Measurements from ENCODE around the gene EMD.

The EMD gene

DNA sequence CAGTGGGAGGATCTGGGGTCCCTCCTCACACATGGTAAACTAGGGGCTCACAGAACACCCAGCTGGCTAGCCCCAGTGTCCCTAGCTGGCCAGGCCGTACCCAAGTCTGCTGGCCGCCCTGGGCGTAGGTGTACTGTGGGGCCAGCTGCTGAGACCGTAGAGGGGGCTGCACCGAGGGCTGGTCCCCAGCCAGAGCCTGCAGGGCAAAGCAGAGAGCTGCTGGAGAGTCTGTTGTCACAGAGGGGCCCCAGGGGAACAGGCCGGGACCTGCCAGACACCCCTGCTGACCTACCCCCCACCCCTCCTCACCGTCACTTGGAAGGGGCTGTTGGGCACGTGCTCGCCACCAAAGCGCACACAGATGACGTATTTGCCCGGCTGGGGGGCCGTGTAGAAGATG lies 24.6 kb upstream of the EMD start:
- TF ChIP-seq, protein P1, sequence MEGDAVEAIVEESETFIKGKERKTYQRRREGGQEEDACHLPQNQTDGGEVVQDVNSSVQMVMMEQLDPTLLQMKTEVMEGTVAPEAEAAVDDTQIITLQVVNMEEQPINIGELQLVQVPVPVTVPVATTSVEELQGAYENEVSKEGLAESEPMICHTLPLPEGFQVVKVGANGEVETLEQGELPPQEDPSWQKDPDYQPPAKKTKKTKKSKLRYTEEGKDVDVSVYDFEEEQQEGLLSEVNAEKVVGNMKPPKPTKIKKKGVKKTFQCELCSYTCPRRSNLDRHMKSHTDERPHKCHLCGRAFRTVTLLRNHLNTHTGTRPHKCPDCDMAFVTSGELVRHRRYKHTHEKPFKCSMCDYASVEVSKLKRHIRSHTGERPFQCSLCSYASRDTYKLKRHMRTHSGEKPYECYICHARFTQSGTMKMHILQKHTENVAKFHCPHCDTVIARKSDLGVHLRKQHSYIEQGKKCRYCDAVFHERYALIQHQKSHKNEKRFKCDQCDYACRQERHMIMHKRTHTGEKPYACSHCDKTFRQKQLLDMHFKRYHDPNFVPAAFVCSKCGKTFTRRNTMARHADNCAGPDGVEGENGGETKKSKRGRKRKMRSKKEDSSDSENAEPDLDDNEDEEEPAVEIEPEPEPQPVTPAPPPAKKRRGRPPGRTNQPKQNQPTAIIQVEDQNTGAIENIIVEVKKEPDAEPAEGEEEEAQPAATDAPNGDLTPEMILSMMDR (IDR thresholded peaks at IDR 0.05; ENCODE audit: insufficient read depth, low read length, poor library complexity, severe bottlenecking): no peak
- no peaks in the 10 kb centered on the region for H3K27me3 ChIP-seq (replicated peaks; ENCODE audit: control insufficient read depth, insufficient read depth, low read length)
- peaks cover 38% of the 10 kb centered on the region for H3K36me3 ChIP-seq (ENCODE audit: control insufficient read depth, insufficient read depth, low read length)
- H3K4me3 ChIP-seq (replicated peaks; ENCODE audit: low read depth, low read length): no peak overlapping the region
- DNase-seq (ENCODE audit: extremely low read depth, insufficient read length): no peak

DNA sequence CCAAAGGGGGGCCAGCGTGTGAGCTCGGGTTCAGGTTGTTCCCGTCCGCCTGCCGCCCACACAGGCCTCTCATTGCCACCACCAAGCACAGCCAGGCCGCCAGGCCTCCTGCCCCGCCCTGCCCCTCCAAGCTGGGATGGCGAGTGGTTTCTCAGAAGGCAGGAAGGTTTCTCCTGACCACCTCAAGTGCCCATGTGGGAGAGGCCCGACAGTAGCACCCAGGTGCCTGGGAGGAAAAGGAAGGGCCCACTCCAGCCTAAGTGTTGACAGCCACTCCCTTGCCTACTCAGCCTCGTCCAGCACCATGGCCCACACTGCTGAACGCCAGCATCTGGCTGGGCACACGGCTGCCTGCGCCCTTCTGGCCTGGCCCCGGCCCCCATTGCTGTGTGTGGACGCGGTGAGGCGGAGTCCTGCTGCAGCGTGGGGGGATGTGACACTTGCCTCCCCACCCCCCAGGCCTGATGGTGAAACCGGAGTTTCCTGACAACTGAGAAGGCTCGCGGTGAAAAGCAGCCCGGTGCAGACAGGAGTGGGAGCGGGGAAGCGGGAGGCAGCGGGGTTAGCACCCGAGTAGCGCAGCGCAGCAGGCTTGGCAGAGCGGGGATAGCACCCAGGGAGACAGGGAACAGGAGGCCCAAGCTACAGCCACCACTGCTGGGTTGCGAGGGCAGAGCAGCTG lies 23.9 kb upstream of the EMD start:
- peaks cover 38% of the 10 kb centered on the region for H3K36me3 ChIP-seq (ENCODE audit: control insufficient read depth, insufficient read depth, low read length)

DNA sequence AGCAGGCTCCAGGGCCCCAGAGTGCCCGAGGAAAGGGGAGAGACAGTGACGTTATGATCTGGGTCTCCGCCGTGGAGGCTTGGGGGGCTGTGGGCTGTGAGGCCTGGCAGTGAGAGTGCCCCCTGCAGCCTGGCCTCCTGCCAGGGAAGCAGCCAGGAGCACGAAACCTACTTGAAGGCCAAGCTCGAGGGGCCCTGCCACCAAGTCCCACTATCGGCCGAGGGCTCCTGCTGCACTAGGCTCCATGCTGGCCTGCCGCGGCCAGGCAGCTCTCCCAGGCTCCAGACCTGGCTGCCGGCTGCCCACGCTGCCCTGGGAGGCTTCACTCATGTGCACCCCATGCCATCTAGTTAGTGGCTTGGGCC lies 23.3 kb upstream of the EMD start:
- TF ChIP-seq, protein P1 (IDR thresholded peaks at IDR 0.05; ENCODE audit: insufficient read depth, low read length, poor library complexity, severe bottlenecking): no peak

More for the DNA sequence above, 23.9 kb upstream of the EMD start:
- no peak for DNase-seq (ENCODE audit: extremely low read depth, insufficient read length)
- TF ChIP-seq, protein P1 (IDR thresholded peaks at IDR 0.05; ENCODE audit: insufficient read depth, low read length, poor library complexity, severe bottlenecking): no peak
- no peaks in the 10 kb centered on the region for H3K27me3 ChIP-seq (replicated peaks; ENCODE audit: control insufficient read depth, insufficient read depth, low read length)
- H3K4me3 ChIP-seq (replicated peaks; ENCODE audit: low read depth, low read length): no peak overlapping the region

DNA sequence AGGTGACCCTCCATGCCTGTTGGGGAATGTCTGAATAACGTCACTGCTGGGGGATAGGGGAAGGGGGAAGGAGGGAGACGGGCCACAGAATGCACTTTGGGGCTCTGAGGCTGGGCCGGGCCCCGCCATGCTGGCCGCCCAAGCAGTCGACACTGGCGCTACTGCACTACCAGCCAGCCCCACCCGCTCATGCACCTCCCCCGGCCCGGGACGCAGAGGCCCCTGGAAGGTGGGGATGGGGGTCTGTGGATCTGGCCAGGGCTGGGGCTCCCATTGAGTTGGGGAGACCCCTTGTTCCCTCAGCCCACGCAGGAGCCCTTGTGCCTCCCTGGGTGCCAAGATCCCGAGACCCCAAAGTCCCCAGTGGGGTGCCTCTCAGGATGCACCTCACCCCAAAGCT lies 22.5 kb upstream of the EMD start:
- TF ChIP-seq, protein P1 (IDR thresholded peaks at IDR 0.05; ENCODE audit: insufficient read depth, low read length, poor library complexity, severe bottlenecking): no peak
- H3K4me3 ChIP-seq (replicated peaks; ENCODE audit: low read depth, low read length): no peak overlapping the region
- DNase-seq (ENCODE audit: extremely low read depth, insufficient read length): no peak
- H3K36me3 ChIP-seq (ENCODE audit: control insufficient read depth, insufficient read depth, low read length): peaks cover 38% of the 10 kb centered on the region
- H3K27me3 ChIP-seq (replicated peaks; ENCODE audit: control insufficient read depth, insufficient read depth, low read length): no peaks in the 10 kb centered on the region

More for the DNA sequence above, 23.3 kb upstream of the EMD start:
- no peak for DNase-seq (ENCODE audit: extremely low read depth, insufficient read length)
- Histone ChIP-seq H3K4me3 (replicated peaks; ENCODE audit: low read depth, low read length) (no peak overlapping the region), H3K36me3 (ENCODE audit: control insufficient read depth, insufficient read depth, low read length) (peaks cover 37% of the 10 kb centered on the region), H3K27me3 (replicated peaks; ENCODE audit: control insufficient read depth, insufficient read depth, low read length) (no peaks in the 10 kb centered on the region)

DNA sequence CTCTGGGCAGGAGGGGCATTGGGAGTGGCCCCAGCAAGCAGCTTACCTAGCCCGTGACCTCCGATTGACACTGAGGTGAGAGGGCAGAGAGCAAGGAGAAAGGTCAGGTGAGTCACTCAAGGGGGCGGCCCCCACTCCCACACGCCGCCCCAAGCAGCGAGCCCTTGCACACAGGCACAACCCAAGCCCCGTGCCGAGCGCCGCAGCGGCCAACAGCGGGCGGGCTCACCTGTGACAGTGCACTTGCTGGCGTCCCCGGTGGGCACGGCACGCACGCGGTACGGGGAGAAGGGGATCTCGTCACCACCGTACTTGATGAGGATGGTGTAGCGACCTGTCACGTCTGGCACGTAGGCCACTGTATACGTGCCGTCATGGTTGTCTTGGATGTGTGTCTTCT lies 21.9 kb upstream of the EMD start:
- H3K36me3 ChIP-seq (ENCODE audit: control insufficient read depth, insufficient read depth, low read length): peaks cover 42% of the 10 kb centered on the region
- TF ChIP-seq, protein P1 (IDR thresholded peaks at IDR 0.05; ENCODE audit: insufficient read depth, low read length, poor library complexity, severe bottlenecking): no peak
- no peak overlapping the region for H3K4me3 ChIP-seq (replicated peaks; ENCODE audit: low read depth, low read length)
- no peaks in the 10 kb centered on the region for H3K27me3 ChIP-seq (replicated peaks; ENCODE audit: control insufficient read depth, insufficient read depth, low read length)
- DNase-seq (ENCODE audit: extremely low read depth, insufficient read length): no peak

DNA sequence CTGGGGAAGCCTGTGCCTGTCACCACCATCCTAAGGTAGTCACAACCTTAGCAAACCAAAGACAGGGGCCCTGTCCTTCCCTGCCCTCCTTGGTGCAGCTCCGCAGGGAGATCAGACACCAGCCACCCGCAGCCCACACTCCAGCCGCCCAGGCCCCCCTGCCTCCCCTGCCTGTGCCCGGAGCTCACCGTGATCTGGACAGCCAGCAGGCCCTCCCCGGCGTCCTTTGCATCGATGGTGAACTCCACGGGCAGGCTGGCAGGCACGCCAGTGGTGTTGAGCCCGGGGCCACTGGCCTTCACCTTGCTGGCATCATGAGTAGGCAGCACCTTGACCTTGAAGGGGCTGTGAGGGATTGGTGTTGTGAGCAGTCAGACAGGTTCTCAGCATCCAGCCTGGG lies 21.1 kb upstream of the EMD start:
- no peaks in the 10 kb centered on the region for H3K27me3 ChIP-seq (replicated peaks; ENCODE audit: control insufficient read depth, insufficient read depth, low read length)
- H3K4me3 ChIP-seq (replicated peaks; ENCODE audit: low read depth, low read length): no peak overlapping the region
- TF ChIP-seq, protein P1 (IDR thresholded peaks at IDR 0.05; ENCODE audit: insufficient read depth, low read length, poor library complexity, severe bottlenecking): no peak
- DNase-seq (ENCODE audit: extremely low read depth, insufficient read length): no peak
- H3K36me3 ChIP-seq (ENCODE audit: control insufficient read depth, insufficient read depth, low read length): peaks cover 45% of the 10 kb centered on the region

All from GM06990 (cell line).